G401.6 (cell line): ENCODE measurements around the gene CREBL2.
"Not testable (repeated sequence)": the region's sequence is repeated elsewhere in the genome, so short reads cannot be mapped to it uniquely, and the experiment has no call there.

ENCODE experiments used
- FAIRE-seq: peaks from 2 replicates; lab custom pipeline; 2012; peaks lifted over from hg19 to GRCh38; lab: Jason Lieb, UNC

The CREBL2 gene

DNA sequence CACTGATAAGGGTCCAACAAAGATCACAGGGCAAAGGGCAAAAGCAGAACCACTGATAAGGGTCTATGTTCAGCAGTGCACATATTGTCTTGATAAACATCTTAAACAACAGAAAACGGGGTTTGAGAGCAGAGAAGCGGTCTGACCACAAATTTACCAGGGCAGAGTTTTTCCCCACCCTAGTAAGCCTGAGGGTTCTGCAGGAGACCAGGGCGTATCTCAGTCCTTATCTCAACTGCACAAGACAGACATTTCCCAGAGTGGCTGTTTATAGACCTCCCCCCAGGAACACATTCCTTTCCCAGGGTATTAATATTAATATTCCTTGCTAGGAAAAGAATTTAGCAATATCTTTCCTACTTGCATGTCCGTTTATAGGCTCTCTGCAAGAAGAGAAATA is 28.3 kb downstream of the CREBL2 start:
- not testable (repeated sequence) for FAIRE-seq

DNA sequence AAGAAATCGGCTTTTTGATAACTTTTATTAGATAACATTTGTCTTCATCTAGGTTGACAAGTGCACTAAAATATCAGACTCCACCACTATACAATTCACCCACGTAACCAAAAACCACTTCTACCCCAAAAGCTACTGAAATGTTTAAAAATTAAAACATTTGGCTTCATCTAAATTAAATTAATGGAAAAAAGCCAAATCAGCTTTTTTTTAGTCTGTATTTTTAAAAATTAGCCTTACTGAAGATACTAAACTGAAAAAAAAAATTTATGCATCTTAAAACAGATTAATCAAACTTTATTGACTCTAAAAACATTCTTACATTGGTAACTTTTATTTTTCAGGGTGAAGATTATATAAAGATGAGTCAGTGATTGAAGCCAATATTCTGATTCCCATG is 30.0 kb downstream of the CREBL2 start:
- FAIRE-seq = no peak

GRCh38 chr12:12642916-12643315 is 31.2 kb downstream of the CREBL2 start:
- FAIRE-seq = no peak

DNA sequence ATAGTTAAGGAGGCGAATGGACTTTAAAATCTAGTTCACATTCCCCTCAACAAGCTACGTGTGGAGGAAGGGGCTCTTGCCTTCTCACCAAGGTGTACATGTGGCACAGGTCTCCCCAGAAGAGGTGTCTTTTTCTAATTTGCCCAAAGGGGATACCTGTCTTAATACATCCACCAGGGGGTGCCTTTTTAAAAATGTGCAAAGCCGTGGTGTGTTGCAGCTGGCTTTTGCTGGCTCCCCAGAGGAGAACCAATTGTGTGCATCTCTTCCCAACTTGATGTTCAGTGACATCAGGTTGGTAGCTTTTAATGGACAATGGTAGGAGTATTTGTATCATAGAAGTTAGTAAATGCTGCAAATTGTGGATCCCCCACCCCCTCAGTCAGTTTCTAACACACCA is 33.8 kb downstream of the CREBL2 start:
- no peak for FAIRE-seq

DNA sequence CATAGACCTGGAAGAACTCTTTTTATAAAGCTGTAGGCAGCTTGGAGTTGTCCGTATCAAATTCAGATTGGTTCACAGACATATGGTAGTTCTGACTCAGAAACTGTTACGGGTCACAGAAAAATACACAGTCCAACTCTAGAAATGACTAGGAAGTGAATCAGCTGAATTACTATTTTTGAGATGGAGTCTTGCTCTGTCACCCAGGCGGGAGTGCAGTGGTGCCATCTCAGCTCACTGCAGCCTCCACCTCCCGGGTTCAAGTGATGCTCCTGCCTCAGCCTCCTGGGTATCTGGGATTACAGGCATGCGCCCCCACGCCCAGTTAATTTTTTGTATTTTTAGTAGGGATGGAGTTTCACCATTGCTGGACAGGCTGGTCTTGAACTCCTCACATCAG is 34.3 kb downstream of the CREBL2 start:
- not testable (repeated sequence) for FAIRE-seq

GRCh38 chr12:12646483-12647072 is 34.9 kb downstream of the CREBL2 start:
- no peak for FAIRE-seq

DNA sequence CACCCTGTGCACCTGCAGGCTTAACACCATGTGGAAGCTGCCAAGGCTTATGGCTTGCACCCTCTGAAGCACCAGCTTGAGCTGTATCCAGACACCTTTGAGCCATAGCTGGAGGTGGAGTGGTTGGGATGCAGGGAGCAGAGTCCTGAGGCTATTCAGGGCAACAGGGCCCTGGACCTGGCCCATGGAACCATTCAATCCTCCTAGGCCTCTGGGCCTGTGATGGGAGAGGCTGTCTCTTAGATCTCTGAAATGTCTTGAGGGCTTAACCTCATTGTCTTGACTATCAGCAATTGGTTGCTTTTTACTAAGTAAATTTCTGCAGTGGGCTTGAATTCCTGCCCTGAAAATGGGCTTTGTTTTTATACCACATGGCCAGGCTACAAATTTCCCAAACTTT is 36.6 kb downstream of the CREBL2 start:
- FAIRE-seq = no peak

DNA sequence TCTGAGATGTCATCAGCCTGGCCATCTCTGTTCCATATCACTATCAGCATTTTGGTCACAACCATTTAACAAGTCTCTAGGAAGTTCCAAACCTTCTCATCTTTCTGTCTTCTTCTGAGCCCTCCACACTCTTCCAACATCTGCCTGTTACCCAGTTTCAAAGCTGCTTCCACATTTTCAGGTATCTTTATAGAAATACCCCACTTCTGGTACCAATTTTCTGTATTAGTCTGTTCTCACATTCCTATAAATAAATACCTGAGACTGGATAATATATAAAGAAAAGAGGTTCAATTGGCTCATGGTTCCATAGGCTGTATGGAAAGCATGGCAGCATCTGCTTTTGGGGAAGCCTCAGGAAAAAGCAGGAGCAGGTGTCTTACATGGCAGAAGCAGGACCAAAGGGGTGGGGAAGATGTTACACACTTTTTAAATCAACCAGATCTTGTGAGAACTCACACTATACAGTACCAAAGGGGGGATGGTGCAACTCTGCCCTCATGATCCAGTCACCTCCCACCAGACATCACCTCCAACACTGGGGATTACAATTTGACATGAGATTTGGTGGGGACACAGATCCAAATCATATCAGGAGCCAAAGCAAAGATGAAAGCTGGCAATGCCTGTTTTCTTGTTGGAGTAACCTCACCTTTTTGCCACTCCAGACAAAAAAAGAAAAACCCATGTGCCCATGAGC is 37.4 kb downstream of the CREBL2 start:
- no peak for FAIRE-seq

DNA sequence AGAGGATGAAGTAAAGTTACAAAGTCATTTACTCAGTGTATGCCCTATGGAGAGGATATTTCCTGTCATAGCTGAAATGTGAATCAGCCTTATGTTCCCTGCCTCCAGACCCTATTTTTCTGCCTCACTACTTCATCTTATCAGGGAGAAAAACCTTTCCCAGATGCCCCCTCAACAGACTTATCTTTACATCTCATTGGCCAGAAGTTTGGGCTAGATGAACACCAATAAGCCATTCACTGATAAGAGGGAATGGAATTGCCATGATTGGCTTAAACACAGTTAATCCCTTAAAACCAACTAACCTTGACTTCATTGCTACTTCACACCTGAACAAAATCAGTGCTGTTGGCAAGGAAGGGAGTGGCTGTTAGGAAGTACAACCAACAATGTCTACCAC is 40.1 kb downstream of the CREBL2 start:
- no peak for FAIRE-seq

GRCh38 chr12:12652704-12653103 is 41.0 kb downstream of the CREBL2 start:
- FAIRE-seq = not testable (repeated sequence)

DNA sequence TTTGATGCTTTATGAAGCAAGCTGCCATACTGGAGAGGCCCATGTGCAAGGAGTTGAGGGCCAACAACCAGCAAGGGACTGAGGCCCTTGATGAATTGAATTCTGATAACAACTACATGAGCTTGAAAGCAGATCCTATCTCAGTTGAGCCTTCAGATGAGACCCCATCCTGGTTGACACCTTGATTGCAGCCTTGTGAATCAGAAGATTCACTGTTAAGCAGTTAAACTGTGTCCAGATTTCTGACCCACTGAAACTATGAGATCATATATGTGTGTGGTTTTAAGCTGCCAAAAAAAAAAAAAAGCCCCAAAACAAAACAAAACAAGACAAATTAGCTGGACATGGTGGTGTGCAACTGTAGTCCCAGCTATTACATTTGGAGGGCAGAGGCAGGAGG is 42.2 kb downstream of the CREBL2 start:
- no peak for FAIRE-seq

- FAIRE-seq = no peak
Measured at GRCh38 chr12:12654691-12655460, 43.2 kb downstream of the CREBL2 start.

GRCh38 chr12:12660201-12660600 is 48.5 kb downstream of the CREBL2 start:
- FAIRE-seq = no peak

DNA sequence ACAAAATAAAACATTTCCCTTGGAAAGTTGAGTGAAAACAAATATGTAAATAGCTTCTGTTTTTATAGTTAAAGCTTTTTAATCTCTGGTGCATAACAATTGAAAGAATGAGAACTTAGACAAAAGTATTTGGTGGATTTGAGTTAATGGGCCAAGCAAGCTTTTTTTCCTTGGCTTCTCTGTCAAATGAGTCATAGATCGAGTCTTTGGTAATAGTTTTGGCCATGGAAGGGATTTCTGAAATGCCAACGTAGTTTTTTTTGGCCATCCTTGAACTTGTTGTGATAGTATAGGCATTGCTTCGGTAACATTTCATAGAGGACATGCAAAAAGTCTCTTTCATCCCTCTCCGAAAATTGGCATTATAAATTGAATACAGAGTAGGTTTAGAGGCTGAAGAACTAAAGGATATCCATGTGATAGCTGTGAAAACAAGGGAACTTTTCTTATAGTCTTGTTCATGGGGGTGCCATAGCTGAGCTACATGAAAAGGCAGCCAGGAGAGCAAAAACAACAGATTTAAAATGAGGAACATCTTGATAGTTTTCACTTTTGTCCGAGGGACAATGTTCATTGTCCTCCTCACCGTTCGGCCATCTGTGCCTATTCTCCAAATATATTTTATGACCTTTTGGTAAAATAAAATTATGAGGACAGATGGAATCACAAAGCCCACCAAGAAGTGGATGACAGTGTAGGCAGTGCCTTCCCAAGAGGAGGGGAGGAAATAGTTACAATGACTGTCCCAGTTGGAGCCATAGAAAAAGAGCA is 49.6 kb downstream of the CREBL2 start:
- FAIRE-seq = no peak

DNA sequence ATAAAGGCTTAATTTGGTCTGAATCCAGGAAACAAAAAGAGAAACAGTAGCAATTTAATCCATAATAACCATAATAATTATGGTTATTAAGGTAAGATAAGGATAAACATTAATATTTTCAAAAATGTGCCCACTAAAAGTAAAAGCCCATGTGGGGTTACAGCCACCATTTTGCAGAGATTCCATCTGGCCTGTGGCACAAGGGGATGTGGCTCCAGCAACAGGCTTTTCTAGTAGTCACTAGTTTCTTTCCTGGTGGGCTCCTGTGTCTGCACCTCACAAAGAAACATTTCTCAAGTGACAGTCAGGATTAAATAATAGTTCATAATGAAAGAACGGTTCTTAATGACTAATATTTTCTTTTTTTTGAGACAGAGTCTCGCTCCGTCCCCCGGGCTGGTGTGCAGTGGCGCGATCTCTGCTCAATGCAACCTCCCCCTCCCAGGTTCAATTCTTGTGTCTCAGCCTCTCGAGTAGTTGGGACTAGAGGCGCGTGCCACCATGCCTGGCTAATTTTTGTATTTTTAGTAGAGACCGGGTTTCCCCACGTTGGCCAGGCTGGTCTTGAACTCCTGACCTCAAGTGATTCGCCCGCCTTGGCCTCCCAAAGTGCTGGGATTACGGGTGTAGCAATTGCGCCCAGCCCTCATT is 52.1 kb downstream of the CREBL2 start:
- FAIRE-seq = no peak

DNA sequence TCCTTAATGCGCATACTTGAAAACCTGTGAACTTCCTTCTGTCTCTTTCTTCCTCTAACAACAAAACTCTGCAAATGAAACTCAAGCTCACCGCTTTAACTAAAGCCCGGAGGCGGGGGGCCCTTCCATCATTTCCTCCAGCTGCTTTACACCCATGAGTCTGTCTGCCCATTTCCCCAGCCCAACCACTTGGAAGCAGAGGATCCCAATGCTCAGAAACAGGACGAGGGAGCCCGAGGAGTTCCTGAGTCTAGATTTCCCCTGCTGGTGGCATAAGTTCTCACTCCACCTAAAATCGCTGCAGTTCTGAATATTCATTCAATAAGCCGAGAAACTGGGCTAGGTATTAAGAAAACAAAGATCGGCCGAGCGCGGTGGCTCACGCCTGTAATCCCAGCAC is 53.5 kb downstream of the CREBL2 start:
- FAIRE-seq = no peak

DNA sequence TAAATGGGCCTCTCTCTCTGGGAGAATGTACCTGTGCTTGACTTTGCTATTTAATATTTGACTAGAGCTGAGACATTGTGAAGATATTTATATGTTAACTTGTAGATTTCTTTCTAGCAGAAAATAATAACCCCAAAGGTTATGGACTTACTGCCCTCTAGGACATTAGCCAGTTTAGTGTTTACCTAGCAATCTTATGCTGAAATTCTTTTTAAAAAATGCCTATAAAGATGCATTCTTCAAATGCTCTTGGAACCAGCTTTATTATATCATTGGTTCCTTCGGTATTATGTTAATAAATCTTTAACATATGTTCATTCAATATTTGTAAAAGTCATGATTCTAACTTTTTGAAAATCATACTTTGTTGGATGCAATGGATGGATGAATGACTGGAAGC is 56.3 kb downstream of the CREBL2 start:
- no peak for FAIRE-seq

- FAIRE-seq = no peak
Measured at GRCh38 chr12:12669020-12669419, 57.3 kb downstream of the CREBL2 start.

DNA sequence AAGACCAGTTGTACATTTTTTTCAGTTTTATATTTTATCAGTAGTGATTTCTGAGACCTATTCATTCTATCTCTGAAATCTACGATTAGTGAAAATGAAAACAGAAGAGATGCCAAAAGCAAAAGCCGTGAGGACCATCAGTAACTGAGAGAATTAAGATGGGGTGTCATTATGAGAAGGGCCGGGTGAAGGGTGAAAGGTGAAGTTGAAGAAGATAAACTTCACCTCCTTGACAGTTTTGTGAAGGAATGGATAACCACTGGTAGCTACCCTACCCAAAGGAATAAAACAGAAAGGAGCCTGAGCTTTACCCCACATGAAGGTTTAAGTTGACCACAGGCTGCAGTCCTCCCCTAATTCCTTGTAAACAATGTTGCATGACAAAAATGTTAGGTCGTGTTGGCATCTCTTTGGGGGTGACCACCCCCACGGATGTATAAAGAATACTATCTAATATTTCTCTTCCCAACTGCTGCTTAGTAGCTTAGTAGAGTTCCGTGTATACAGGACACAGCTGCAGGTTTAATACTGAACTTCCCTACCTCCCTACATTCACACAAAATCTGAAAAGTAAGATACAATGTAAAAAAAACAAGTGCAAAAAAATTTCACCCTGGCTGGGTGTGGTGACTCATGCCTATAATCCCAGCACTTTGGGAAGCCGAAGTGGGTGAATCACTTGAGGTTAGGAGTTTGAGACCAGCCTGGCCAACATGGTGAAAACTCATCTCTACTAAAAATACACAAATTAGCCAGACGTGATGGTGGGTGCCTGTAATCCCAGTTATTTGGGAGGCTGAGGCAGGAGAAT is 60.4 kb downstream of the CREBL2 start:
- no peak for FAIRE-seq

GRCh38 chr12:12673296-12673695 is 61.6 kb downstream of the CREBL2 start:
- no peak for FAIRE-seq

- no peak for FAIRE-seq
Measured at GRCh38 chr12:12676605-12677004, 64.9 kb downstream of the CREBL2 start.
